ENCODE results near the gene DDX46.
"Not testable (repeated sequence)": the region's sequence is repeated elsewhere in the genome, so short reads cannot be mapped to it uniquely, and the experiment has no call there.

DDX46 gene

GRCh38 chr5:134837530-134838181, 79.1 kb downstream of the DDX46 start:
- H3K4me3 ChIP-seq (ENCODE audit: low read length), result no peak overlapping the region
- no peak for DNase-seq (ENCODE audit: low read depth, low spot score)

- not testable (repeated sequence) for DNase-seq (ENCODE audit: low read depth, low spot score); H3K4me3 ChIP-seq (ENCODE audit: low read length)
Observed at GRCh38 chr5:134838361-134838760, 79.8 kb downstream of the DDX46 start.

GRCh38 chr5:134840811-134841210, 82.2 kb downstream of the DDX46 start:
- DNase-seq (ENCODE audit: low read depth, low spot score), result no peak
- no peak overlapping the region for H3K4me3 ChIP-seq (ENCODE audit: low read length)

- H3K4me3 ChIP-seq (ENCODE audit: low read length), result no peak overlapping the region
- DNase-seq (ENCODE audit: low read depth, low spot score), result no peak
Observed at GRCh38 chr5:134844252-134844651, 85.7 kb downstream of the DDX46 start.

- H3K4me3 ChIP-seq (ENCODE audit: low read length), result peak overlapping the region; percentile 92
- no peak for DNase-seq (ENCODE audit: low read depth, low spot score)
Observed at GRCh38 chr5:134845335-134845851, 86.8 kb downstream of the DDX46 start.

- DNase-seq (ENCODE audit: low read depth, low spot score), result peak; percentile 93
- H3K4me3 ChIP-seq (ENCODE audit: low read length), result peak within 1 kb of the TSS; percentile 92
Observed at GRCh38 chr5:134845852-134846640, 87.5 kb downstream of the DDX46 start, which contains the start of gene C5orf24. Gene C5orf24, plus strand, starts transcription at chr5:134845968. Its CDS starts 8,933 bp downstream, at chr5:134854901.

- peak; percentile 29 for DNase-seq (ENCODE audit: low read depth, low spot score)
- H3K4me3 ChIP-seq (ENCODE audit: low read length), result peak overlapping the region; percentile 92
Observed at GRCh38 chr5:134846641-134846960, 88.0 kb downstream of the DDX46 start.

GRCh38 chr5:134849434-134849933, 90.9 kb downstream of the DDX46 start:
- H3K4me3 ChIP-seq (ENCODE audit: low read length), result not testable (repeated sequence)

GRCh38 chr5:134851307-134851923, 92.8 kb downstream of the DDX46 start:
- no peak overlapping the region for H3K4me3 ChIP-seq (ENCODE audit: low read length)
- no peak for DNase-seq (ENCODE audit: low read depth, low spot score)

More at GRCh38 chr5:134849434-134849933, 90.9 kb downstream of the DDX46 start:
- DNase-seq (ENCODE audit: low read depth, low spot score), result not testable (repeated sequence)

- not testable (repeated sequence) for H3K4me3 ChIP-seq (ENCODE audit: low read length); DNase-seq (ENCODE audit: low read depth, low spot score)
Observed at GRCh38 chr5:134856465-134856864, 97.9 kb downstream of the DDX46 start.

- no peak for DNase-seq (ENCODE audit: low read depth, low spot score)
- H3K4me3 ChIP-seq (ENCODE audit: low read length), result no peak overlapping the region
Observed at GRCh38 chr5:134857401-134857800, 98.8 kb downstream of the DDX46 start.

- H3K4me3 ChIP-seq (ENCODE audit: low read length), result no peak overlapping the region
- DNase-seq (ENCODE audit: low read depth, low spot score), result no peak
Observed at GRCh38 chr5:134864707-134865106, 106.1 kb downstream of the DDX46 start.

GRCh38 chr5:134873494-134873893, 114.9 kb downstream of the DDX46 start:
- peak overlapping the region; percentile 84 for H3K4me3 ChIP-seq (ENCODE audit: low read length)

GRCh38 chr5:134873987-134874830, 115.6 kb downstream of the DDX46 start, which contains the start of gene TXNDC15:
Gene TXNDC15, plus strand, starts transcription at chr5:134874371. Its CDS starts 57 bp downstream, at chr5:134874428.
- peak within 1 kb of the TSS; percentile 84 for H3K4me3 ChIP-seq (ENCODE audit: low read length)
- DNase-seq (ENCODE audit: low read depth, low spot score), result peak; percentile 77

More at GRCh38 chr5:134873494-134873893, 114.9 kb downstream of the DDX46 start:
- DNase-seq (ENCODE audit: low read depth, low spot score), result peak; percentile 37

GRCh38 chr5:134874831-134875655, 116.5 kb downstream of the DDX46 start:
- peak overlapping the region; percentile 84 for H3K4me3 ChIP-seq (ENCODE audit: low read length)
- DNase-seq (ENCODE audit: low read depth, low spot score), result no peak

GRCh38 chr5:134877159-134877558, 118.6 kb downstream of the DDX46 start:
- no peak for DNase-seq (ENCODE audit: low read depth, low spot score)
- no peak overlapping the region for H3K4me3 ChIP-seq (ENCODE audit: low read length)

GRCh38 chr5:134878403-134878802, 119.8 kb downstream of the DDX46 start:
- no peak for DNase-seq (ENCODE audit: low read depth, low spot score)
- H3K4me3 ChIP-seq (ENCODE audit: low read length), result no peak overlapping the region

- H3K4me3 ChIP-seq (ENCODE audit: low read length), result no peak overlapping the region
- DNase-seq (ENCODE audit: low read depth, low spot score), result no peak
Observed at GRCh38 chr5:134879456-134879855, 120.9 kb downstream of the DDX46 start.
